ENCODE measurements around the gene HSPA1L. TPM values are rescaled to one million over a fixed set of nuclear protein-coding genes. Genes with fewer than 3 reads are reported as not detected.
"Not testable (repeated sequence)": the region's sequence is repeated elsewhere in the genome, so short reads cannot be mapped to it uniquely, and the experiment has no call there.

The HSPA1L gene
- total and polyA plus RNA-seq, 3 experiments from 2014 or later, result 3.0 to 3.8 (median 3.5) TPM

DNA sequence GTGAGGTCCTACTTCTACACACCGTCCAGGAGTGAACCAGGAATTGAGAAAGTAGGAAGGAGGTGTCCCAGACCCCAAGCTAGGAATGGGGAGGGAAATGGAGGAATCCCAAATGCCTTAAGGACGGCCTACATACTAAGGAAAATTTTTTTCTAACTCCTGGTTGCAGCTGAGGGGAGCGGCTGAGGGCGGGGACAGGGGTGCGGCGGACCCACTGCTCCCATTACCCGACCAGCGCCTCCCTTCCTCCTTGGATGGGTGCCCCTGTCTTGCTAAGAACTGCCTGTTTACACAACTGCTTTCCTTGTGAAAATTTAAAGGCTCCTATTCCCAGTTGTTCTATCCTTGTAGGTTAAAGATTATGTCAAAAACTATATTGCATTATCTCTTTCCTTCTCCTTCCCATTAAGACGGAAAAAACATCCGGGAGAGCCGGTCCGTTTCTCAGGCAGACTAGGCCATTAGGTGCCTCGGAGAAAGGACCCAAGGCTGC lies 11.8 kb upstream of the HSPA1L start:
- peak overlapping the region; percentile 94 to 99 (median 96) for H3K27ac Mint-ChIP-seq
- peaks cover 46 to 61% (median 49%) of the 10 kb centered on the region in 3 donors for H3K4me1 Mint-ChIP-seq

GRCh38 chr6:31825553-31825952 lies 10.5 kb upstream of the HSPA1L start:
- no peak overlapping the region for H3K4me3 ChIP-seq (ENCODE audit: low read length)
- H3K9me3 Mint-ChIP-seq, result no peaks in the 10 kb centered on the region
- POLR2A ChIA-PET, result interaction anchor here (0.8 kb wide), 1 partner anchor 10 kb away, joined by 5 read pairs; the partner anchor contains the start of genes HSPA1A and HSPA1L
- peaks cover 28% of the 10 kb centered on the region for H3K4me1 ChIP-seq (ENCODE audit: insufficient read depth, low read length)
- CTCF ChIA-PET, result interaction anchor here (1.1 to 3.2 kb wide), 3 partner anchors 10 to 96 kb away, joined by 4 to 20 read pairs (median 9); partner anchors contain the start of genes DDAH2, HSPA1A and HSPA1L
- peak overlapping the region in 6 of 7 donors; percentile 41 to 97 (median 94) for H3K4me3 Mint-ChIP-seq
- DNase-seq, result no peak
- peaks cover 0 to 4% of the 10 kb centered on the region in 2 donors for H3K27me3 Mint-ChIP-seq
- H3K36me3 ChIP-seq (ENCODE audit: insufficient read depth, low read length), result no peaks in the 10 kb centered on the region
- peak overlapping the region; percentile 89 for H3K27ac ChIP-seq (ENCODE audit: low read depth, low read length)
- peak overlapping the region in 7 of 8 donors; percentile 72 to 99 (median 95) for H3K27ac Mint-ChIP-seq
- H3K27me3 ChIP-seq (ENCODE audit: insufficient read depth, low read length, poor library complexity, severe bottlenecking), result no peaks in the 10 kb centered on the region
- peaks cover 0 to 16% (median 0%) of the 10 kb centered on the region in 3 donors for H3K36me3 Mint-ChIP-seq
- H3K4me1 Mint-ChIP-seq, result peaks cover 46 to 64% (median 51%) of the 10 kb centered on the region in 3 donors
- no peaks in the 10 kb centered on the region for H3K9me3 ChIP-seq (ENCODE audit: low read length)

More for the DNA sequence above, 11.8 kb upstream of the HSPA1L start:
- Histone ChIP-seq H3K4me1 (ENCODE audit: insufficient read depth, low read length) (peaks cover 30% of the 10 kb centered on the region), H3K9me3 (ENCODE audit: low read length) (no peaks in the 10 kb centered on the region), H3K27me3 (ENCODE audit: insufficient read depth, low read length, poor library complexity, severe bottlenecking) (no peaks in the 10 kb centered on the region), H3K36me3 (ENCODE audit: insufficient read depth, low read length) (no peaks in the 10 kb centered on the region), H3K4me3 (ENCODE audit: low read length) (peak overlapping the region; percentile 71), H3K27ac (ENCODE audit: low read depth, low read length) (peak overlapping the region; percentile 89)
- peak in 1 of 5 donors; percentile 64 for DNase-seq
- Mint-ChIP-seq H3K4me3 (peak overlapping the region; percentile 87 to 99 (median 96)), H3K9me3 (no peaks in the 10 kb centered on the region), H3K36me3 (peaks cover 0 to 16% (median 0%) of the 10 kb centered on the region in 3 donors), H3K27me3 (peaks cover 0 to 4% of the 10 kb centered on the region in 2 donors)
- ChIA-PET CTCF (interaction anchor here (0.8 to 3.2 kb wide), 14 partner anchors 9 to 144 kb away, joined by 3 to 20 read pairs (median 4); partner anchors contain the start of genes DDAH2 and LSM2), POLR2A (interaction anchor here (0.8 to 1.7 kb wide), 15 partner anchors 9 to 250 kb away, joined by 3 to 7 read pairs (median 4); partner anchors contain the start of genes ABHD16A, C6orf47, GPANK1 and HSPA1A)

GRCh38 chr6:31823592-31824196 lies 8.6 kb upstream of the HSPA1L start:
- Mint-ChIP-seq H3K4me1 (peaks cover 39 to 65% (median 48%) of the 10 kb centered on the region in 3 donors), H3K27ac (peak overlapping the region in 4 of 8 donors; percentile 17 to 68 (median 47))
- CTCF ChIA-PET, result interaction anchor here (0.6 to 2.7 kb wide), 6 partner anchors 86 to 228 kb away, joined by 3 to 7 read pairs (median 3); partner anchors contain the start of genes ABHD16A, DDAH2 and GPANK1

DNA sequence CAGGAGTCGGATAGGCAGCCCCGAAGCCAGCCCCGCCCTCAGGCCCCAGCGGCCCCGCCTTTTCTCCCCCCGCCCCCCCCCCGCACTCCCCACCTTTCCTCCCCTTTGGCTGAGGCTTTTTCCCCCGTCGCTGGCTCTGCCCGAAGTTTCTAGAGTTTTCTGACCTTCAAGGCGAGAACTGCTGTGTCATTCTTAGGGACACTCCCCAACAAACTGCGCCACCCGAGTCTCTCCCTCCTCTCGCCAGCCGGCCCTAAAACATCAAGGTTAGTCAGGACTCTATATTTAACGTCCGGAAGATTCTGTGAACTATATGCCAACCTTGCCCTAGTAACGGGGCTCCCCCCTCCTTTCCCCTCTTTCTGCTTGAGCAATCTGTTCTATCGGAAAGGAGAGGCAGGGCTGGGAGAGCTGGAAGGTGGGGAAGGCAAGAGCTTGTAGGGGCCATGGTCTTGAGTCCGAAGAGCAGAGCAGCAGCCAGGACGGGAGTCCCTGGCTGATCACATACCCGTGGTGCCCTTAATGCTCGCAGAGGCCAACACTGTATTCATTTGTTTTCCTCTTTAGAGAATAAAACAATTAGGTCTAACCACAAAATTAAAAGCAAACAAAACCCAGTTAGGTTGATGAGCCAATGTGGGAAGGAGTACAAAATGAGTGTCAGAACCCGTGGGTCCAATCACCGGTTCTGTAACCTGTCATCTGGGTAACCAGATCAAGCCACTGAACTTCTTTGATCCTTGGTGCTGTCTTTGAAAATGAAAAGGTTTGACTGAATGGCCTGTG lies 7.1 kb upstream of the HSPA1L start:
- Mint-ChIP-seq H3K4me1 (peaks cover 50 to 77% (median 61%) of the 10 kb centered on the region in 3 donors), H3K36me3 (peaks cover 0 to 14% (median 0%) of the 10 kb centered on the region in 3 donors), H3K27ac (peak overlapping the region; percentile 91 to 99 (median 98)), H3K27me3 (peaks cover 0 to 3% of the 10 kb centered on the region in 2 donors), H3K4me3 (peak overlapping the region; percentile 91 to 99 (median 96)), H3K9me3 (no peaks in the 10 kb centered on the region)
- peak; percentile 49 to 70 (median 57) for DNase-seq
- no peaks in the 10 kb centered on the region for H3K36me3 ChIP-seq (ENCODE audit: insufficient read depth, low read length)
- H3K27ac ChIP-seq (ENCODE audit: low read depth, low read length), result peak overlapping the region; percentile 93
- peaks cover 50% of the 10 kb centered on the region for H3K4me1 ChIP-seq (ENCODE audit: insufficient read depth, low read length)
- peak overlapping the region; percentile 90 for H3K4me3 ChIP-seq (ENCODE audit: low read length)
- no peaks in the 10 kb centered on the region for H3K9me3 ChIP-seq (ENCODE audit: low read length)
- POLR2A ChIA-PET, result interaction anchor here (1.2 to 1.3 kb wide), 3 partner anchors 15 to 83 kb away, joined by 3 to 5 read pairs (median 4); partner anchors contain the start of genes LSM2, MSH5 and NEU1
- CTCF ChIA-PET, result interaction anchor here (1.0 to 2.7 kb wide), 8 partner anchors 10 to 226 kb away, joined by 3 to 7 read pairs (median 3); partner anchors contain the start of genes DDAH2, GPANK1 and LSM2
- no peaks in the 10 kb centered on the region for H3K27me3 ChIP-seq (ENCODE audit: insufficient read depth, low read length, poor library complexity, severe bottlenecking)

More at GRCh38 chr6:31823592-31824196, 8.6 kb upstream of the HSPA1L start:
- not testable (repeated sequence) for H3K27me3 Mint-ChIP-seq; H3K9me3 ChIP-seq (ENCODE audit: low read length); DNase-seq; H3K36me3 ChIP-seq (ENCODE audit: insufficient read depth, low read length); H3K27ac ChIP-seq (ENCODE audit: low read depth, low read length); H3K9me3 Mint-ChIP-seq; H3K27me3 ChIP-seq (ENCODE audit: insufficient read depth, low read length, poor library complexity, severe bottlenecking); H3K4me3 ChIP-seq (ENCODE audit: low read length)
- Mint-ChIP-seq H3K36me3 (peaks cover 0 to 14% (median 0%) of the 10 kb centered on the region in 3 donors), H3K4me3 (peak overlapping the region in 3 of 7 donors; percentile 31 to 76 (median 32))
- peaks cover 39% of the 10 kb centered on the region for H3K4me1 ChIP-seq (ENCODE audit: insufficient read depth, low read length)
- POLR2A ChIA-PET, result interaction anchor here (1.2 to 1.3 kb wide), 2 partner anchors 8 to 85 kb away, joined by 4 to 5 read pairs; partner anchors contain the start of genes HSPA1A, HSPA1L and MSH5

DNA sequence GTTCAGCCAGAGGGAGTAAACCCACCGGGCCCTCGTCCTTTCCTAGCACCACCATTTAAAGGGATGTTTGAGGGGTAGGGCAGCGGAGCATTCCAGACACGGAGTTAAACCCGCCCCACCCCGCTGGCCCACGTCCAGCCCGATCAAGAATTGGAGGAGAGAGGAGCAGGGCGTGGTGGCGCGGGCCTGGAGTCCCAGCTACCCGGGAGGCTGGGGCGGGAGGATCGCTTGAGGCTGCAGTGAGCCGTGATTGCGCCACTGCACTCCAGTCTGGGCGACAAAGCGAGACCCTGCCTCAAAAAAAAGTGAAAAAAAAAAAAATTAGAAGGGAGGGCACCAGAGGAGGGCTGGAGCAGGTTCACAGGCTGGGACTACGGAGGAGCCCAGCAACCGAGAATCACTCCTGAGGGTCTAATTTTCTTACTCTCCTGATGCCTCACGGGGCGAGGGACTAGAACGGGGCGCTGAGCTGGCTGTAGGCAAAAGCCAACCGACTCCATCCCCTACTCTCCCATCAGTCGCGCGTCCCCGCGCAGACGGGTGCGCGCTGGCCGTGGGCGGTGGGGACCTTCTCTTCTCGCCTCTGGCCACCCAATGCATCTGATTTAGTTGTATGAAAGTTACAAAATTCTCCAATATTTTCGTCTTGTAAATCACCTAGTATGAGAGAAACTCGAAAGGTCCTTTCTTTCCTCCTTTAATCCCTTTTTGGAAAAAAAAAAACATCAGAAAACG lies 6.4 kb upstream of the HSPA1L start:
- H3K4me1 Mint-ChIP-seq, result peaks cover 43 to 70% (median 53%) of the 10 kb centered on the region in 3 donors
- peaks cover 45% of the 10 kb centered on the region for H3K4me1 ChIP-seq (ENCODE audit: insufficient read depth, low read length)

DNA sequence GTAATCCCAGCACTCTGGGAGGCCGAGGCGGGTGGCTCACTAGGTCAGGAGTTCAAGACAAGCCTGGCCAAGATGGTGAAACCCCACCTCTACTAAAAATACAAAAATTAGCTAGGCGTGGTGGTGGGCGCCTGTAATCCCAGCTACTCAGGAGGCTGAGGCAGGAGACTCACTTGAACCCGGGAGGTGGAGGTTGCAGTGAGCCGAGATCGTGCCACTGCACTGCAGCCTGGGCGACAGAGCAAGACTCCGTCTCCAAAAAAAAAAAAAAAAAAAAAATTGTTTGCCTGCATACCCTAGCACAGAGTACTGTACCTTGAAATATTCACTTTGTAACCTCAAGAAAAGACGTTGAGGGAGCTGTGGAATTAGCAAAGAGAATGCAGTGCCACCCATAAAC lies 5.3 kb upstream of the HSPA1L start:
- POLR2A ChIA-PET, result not testable (repeated sequence)
- Mint-ChIP-seq H3K4me3 (peak overlapping the region in 6 of 7 donors; percentile 36 to 97 (median 94)), H3K27ac (peak overlapping the region in 3 of 8 donors; percentile 32 to 98 (median 35))

More for the DNA sequence above, 6.4 kb upstream of the HSPA1L start:
- peak overlapping the region; percentile 92 to 99 (median 98) for H3K27ac Mint-ChIP-seq
- H3K27me3 Mint-ChIP-seq, result no peaks in the 10 kb centered on the region
- POLR2A ChIA-PET, result interaction anchor here (0.7 to 1.3 kb wide), 2 partner anchors 15 to 41 kb away, joined by 4 read pairs; partner anchors contain the start of genes LSM2 and NEU1
- peak in 2 of 5 donors; percentile 10 to 46 for DNase-seq
- CTCF ChIA-PET, result interaction anchor here (1.0 to 1.5 kb wide), 2 partner anchors 92 to 93 kb away, joined by 3 read pairs; no protein-coding TSS in a partner anchor
- no peaks in the 10 kb centered on the region for H3K36me3 ChIP-seq (ENCODE audit: insufficient read depth, low read length)
- H3K36me3 Mint-ChIP-seq, result peaks cover 0 to 11% (median 0%) of the 10 kb centered on the region in 3 donors
- peak overlapping the region; percentile 90 for H3K4me3 ChIP-seq (ENCODE audit: low read length)
- H3K9me3 ChIP-seq (ENCODE audit: low read length), result no peaks in the 10 kb centered on the region
- H3K4me3 Mint-ChIP-seq, result peak overlapping the region; percentile 91 to 99 (median 96)
- H3K27me3 ChIP-seq (ENCODE audit: insufficient read depth, low read length, poor library complexity, severe bottlenecking), result no peaks in the 10 kb centered on the region
- peak overlapping the region; percentile 93 for H3K27ac ChIP-seq (ENCODE audit: low read depth, low read length)
- no peaks in the 10 kb centered on the region for H3K9me3 Mint-ChIP-seq

More for the DNA sequence above, 5.3 kb upstream of the HSPA1L start:
- CTCF ChIA-PET, result interaction anchor here (1.1 to 2.1 kb wide), 3 partner anchors 14 to 87 kb away, joined by 3 to 9 read pairs (median 3); partner anchors contain the start of gene LSM2
- H3K4me1 Mint-ChIP-seq, result peaks cover 41 to 64% (median 50%) of the 10 kb centered on the region in 3 donors
- H3K27me3 Mint-ChIP-seq; H3K27me3 ChIP-seq (ENCODE audit: insufficient read depth, low read length, poor library complexity, severe bottlenecking); H3K4me3 ChIP-seq (ENCODE audit: low read length); DNase-seq; H3K36me3 ChIP-seq (ENCODE audit: insufficient read depth, low read length); H3K9me3 ChIP-seq (ENCODE audit: low read length); H3K9me3 Mint-ChIP-seq; H3K27ac ChIP-seq (ENCODE audit: low read depth, low read length): not testable (repeated sequence)
- H3K4me1 ChIP-seq (ENCODE audit: insufficient read depth, low read length), result peaks cover 42% of the 10 kb centered on the region
- peaks cover 0 to 13% (median 0%) of the 10 kb centered on the region in 3 donors for H3K36me3 Mint-ChIP-seq
